NCI-H69 (cell line): ENCODE data around the gene JADE1.
A peak's percentile ranks its signal among the peaks of the same experiment; 100 is the strongest.

Experiments
- DNase-seq: peaks from one replicate; lab custom pipeline; 2025; lab: John Stamatoyannopoulos, UW

JADE1 gene

GRCh38 chr4:128810871-128811570 lies 1.5 kb downstream of the JADE1 start:
- DNase-seq, result peak; percentile 93

GRCh38 chr4:128811571-128812441 lies 2.3 kb downstream of the JADE1 start:
- peak; percentile 94 for DNase-seq

- peak; percentile 88 for DNase-seq
Observed at GRCh38 chr4:128812442-128813235, 3.1 kb downstream of the JADE1 start.

- no peak for DNase-seq
Observed at GRCh38 chr4:128813965-128814364, 4.5 kb downstream of the JADE1 start.

GRCh38 chr4:128818442-128818841 lies 8.9 kb downstream of the JADE1 start:
- no peak for DNase-seq

GRCh38 chr4:128819082-128819742 lies 9.7 kb downstream of the JADE1 start:
- DNase-seq, result no peak

GRCh38 chr4:128820671-128821070 lies 11.2 kb downstream of the JADE1 start:
- DNase-seq, result no peak

GRCh38 chr4:128821151-128821550 lies 11.7 kb downstream of the JADE1 start:
- no peak for DNase-seq

- DNase-seq, result no peak
Observed at GRCh38 chr4:128823025-128823661, 13.6 kb downstream of the JADE1 start.

- DNase-seq, result no peak
Observed at GRCh38 chr4:128825226-128825625, 15.7 kb downstream of the JADE1 start.

- no peak for DNase-seq
Observed at GRCh38 chr4:128827296-128827695, 17.8 kb downstream of the JADE1 start.

- peak; percentile 52 for DNase-seq
Observed at GRCh38 chr4:128830906-128831503, 21.5 kb downstream of the JADE1 start.

- peak; percentile 85 for DNase-seq
Observed at GRCh38 chr4:128831531-128832242, 22.2 kb downstream of the JADE1 start.

- DNase-seq, result no peak
Observed at GRCh38 chr4:128832243-128832625, 22.7 kb downstream of the JADE1 start.

- no peak for DNase-seq
Observed at GRCh38 chr4:128835498-128836222, 26.2 kb downstream of the JADE1 start.

- DNase-seq, result no peak
Observed at GRCh38 chr4:128837198-128837597, 27.7 kb downstream of the JADE1 start.

GRCh38 chr4:128837679-128838078 lies 28.2 kb downstream of the JADE1 start:
- no peak for DNase-seq

GRCh38 chr4:128840711-128841318 lies 31.3 kb downstream of the JADE1 start:
- no peak for DNase-seq

- no peak for DNase-seq
Observed at GRCh38 chr4:128841402-128841801, 31.9 kb downstream of the JADE1 start.
